WTC11 (cell line): ENCODE results near the gene TOX2.

ENCODE experiments used
- ELF4 ChIP-seq: sonication (generic); formaldehyde crosslinking; IDR thresholded peaks from 2 replicates; pipeline ENCODE4 v1.8.1; 2022; ENCODE audit warnings: low read depth, mild to moderate bottlenecking, moderate library complexity, missing genetic modification reagents
- GABPB1 ChIP-seq: sonication (generic); formaldehyde crosslinking; IDR thresholded peaks from 2 replicates; pipeline ENCODE4 v1.8.1; 2023; ENCODE audit warnings: mild to moderate bottlenecking, missing genetic modification reagents
- TEAD1 ChIP-seq: sonication (generic); formaldehyde crosslinking; IDR thresholded peaks from 2 replicates; pipeline ENCODE4 v1.8.0; 2022; ENCODE audit warnings: mild to moderate bottlenecking, missing genetic modification reagents
- TF ChIP-seq, protein P1 (sequence below): fragments of 200-600 bp; IDR thresholded peaks from 2 replicates; pipeline ENCODE4 v1.8.0; 2022; ENCODE audit warnings: antibody characterized with exemption
- TF ChIP-seq, protein P2 (sequence below): sonication (generic); formaldehyde crosslinking; IDR thresholded peaks from 2 replicates; pipeline ENCODE4 v1.8.0; 2023; ENCODE audit warnings: mild to moderate bottlenecking, missing genetic modification reagents
- TF ChIP-seq, protein P3 (sequence below): sonication (generic); formaldehyde crosslinking; IDR thresholded peaks from 2 replicates; pipeline ENCODE4 v1.8.0; 2022; ENCODE audit warnings: mild to moderate bottlenecking, missing genetic modification reagents
- TF ChIP-seq, protein P4 (sequence below): sonication (generic); formaldehyde crosslinking; IDR thresholded peaks from 2 replicates; pipeline ENCODE4 v1.8.1; 2023; ENCODE audit warnings: mild to moderate bottlenecking, missing genetic modification reagents, moderate library complexity

DNA sequence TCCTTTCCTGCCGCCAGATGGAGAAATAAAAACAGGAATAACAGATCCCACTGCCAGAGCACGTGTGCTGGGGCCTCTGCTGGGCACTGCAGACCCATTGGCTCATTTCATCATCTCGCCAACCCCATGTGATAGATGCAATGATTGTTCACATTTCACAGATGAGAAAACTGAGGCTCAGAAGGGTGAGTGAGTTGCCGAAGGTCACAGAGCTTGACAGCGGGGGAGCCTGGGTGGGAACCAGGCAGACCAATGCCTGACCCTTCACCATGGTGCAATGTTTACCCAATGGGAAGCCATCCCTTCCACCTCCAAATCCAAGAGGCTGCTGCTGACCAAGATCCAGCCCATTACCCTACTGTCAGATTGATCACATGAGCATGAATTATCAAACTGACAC, 167.2 kb downstream of the TOX2 start:
- TF ChIP-seq, protein P1, sequence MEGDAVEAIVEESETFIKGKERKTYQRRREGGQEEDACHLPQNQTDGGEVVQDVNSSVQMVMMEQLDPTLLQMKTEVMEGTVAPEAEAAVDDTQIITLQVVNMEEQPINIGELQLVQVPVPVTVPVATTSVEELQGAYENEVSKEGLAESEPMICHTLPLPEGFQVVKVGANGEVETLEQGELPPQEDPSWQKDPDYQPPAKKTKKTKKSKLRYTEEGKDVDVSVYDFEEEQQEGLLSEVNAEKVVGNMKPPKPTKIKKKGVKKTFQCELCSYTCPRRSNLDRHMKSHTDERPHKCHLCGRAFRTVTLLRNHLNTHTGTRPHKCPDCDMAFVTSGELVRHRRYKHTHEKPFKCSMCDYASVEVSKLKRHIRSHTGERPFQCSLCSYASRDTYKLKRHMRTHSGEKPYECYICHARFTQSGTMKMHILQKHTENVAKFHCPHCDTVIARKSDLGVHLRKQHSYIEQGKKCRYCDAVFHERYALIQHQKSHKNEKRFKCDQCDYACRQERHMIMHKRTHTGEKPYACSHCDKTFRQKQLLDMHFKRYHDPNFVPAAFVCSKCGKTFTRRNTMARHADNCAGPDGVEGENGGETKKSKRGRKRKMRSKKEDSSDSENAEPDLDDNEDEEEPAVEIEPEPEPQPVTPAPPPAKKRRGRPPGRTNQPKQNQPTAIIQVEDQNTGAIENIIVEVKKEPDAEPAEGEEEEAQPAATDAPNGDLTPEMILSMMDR: no peak
- TF ChIP-seq, protein P2, sequence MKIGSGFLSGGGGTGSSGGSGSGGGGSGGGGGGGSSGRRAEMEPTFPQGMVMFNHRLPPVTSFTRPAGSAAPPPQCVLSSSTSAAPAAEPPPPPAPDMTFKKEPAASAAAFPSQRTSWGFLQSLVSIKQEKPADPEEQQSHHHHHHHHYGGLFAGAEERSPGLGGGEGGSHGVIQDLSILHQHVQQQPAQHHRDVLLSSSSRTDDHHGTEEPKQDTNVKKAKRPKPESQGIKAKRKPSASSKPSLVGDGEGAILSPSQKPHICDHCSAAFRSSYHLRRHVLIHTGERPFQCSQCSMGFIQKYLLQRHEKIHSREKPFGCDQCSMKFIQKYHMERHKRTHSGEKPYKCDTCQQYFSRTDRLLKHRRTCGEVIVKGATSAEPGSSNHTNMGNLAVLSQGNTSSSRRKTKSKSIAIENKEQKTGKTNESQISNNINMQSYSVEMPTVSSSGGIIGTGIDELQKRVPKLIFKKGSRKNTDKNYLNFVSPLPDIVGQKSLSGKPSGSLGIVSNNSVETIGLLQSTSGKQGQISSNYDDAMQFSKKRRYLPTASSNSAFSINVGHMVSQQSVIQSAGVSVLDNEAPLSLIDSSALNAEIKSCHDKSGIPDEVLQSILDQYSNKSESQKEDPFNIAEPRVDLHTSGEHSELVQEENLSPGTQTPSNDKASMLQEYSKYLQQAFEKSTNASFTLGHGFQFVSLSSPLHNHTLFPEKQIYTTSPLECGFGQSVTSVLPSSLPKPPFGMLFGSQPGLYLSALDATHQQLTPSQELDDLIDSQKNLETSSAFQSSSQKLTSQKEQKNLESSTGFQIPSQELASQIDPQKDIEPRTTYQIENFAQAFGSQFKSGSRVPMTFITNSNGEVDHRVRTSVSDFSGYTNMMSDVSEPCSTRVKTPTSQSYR (CRISPR knock-in tag): no peak
- TF ChIP-seq, protein P3, sequence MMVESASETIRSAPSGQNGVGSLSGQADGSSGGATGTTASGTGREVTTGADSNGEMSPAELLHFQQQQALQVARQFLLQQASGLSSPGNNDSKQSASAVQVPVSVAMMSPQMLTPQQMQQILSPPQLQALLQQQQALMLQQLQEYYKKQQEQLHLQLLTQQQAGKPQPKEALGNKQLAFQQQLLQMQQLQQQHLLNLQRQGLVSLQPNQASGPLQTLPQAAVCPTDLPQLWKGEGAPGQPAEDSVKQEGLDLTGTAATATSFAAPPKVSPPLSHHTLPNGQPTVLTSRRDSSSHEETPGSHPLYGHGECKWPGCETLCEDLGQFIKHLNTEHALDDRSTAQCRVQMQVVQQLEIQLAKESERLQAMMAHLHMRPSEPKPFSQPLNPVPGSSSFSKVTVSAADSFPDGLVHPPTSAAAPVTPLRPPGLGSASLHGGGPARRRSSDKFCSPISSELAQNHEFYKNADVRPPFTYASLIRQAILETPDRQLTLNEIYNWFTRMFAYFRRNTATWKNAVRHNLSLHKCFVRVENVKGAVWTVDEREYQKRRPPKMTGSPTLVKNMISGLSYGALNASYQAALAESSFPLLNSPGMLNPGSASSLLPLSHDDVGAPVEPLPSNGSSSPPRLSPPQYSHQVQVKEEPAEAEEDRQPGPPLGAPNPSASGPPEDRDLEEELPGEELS (CRISPR knock-in tag): no peak
- TF ChIP-seq TEAD1 (CRISPR knock-in tag): no peak
- no peak for TF ChIP-seq ELF4 (CRISPR knock-in tag)
- no peak for TF ChIP-seq GABPB1 (CRISPR knock-in tag)
- TF ChIP-seq, protein P4, sequence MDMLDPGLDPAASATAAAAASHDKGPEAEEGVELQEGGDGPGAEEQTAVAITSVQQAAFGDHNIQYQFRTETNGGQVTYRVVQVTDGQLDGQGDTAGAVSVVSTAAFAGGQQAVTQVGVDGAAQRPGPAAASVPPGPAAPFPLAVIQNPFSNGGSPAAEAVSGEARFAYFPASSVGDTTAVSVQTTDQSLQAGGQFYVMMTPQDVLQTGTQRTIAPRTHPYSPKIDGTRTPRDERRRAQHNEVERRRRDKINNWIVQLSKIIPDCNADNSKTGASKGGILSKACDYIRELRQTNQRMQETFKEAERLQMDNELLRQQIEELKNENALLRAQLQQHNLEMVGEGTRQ (CRISPR knock-in tag): no peak
